ENCODE results near the gene CCDC88B.
A peak's percentile ranks its signal among the peaks of the same experiment; 100 is the strongest.

The CCDC88B gene

DNA sequence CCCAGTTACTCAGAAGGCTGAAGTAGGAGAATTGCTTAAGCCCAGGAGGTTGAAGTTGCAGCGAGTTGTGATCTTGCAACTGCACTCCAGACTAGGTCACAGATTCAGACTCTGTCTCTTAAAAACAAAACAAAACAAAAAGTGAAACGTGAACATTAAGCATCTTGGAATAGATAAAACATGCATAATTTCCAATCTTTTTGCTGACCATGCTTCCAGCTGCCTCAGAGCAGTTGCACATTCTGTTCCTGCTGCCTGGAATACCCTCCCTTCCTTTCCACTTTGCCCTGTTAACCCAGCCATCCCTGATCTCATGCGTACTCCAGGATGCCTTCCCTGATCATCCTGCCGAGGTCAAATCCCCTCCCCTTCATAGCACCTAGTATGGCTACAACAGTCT, 718 bp upstream of the CCDC88B start:
- H3K4me3 ChIP-seq (ENCODE audit: low read depth, low read length) = no peak overlapping the region
- TF ChIP-seq, protein P1, sequence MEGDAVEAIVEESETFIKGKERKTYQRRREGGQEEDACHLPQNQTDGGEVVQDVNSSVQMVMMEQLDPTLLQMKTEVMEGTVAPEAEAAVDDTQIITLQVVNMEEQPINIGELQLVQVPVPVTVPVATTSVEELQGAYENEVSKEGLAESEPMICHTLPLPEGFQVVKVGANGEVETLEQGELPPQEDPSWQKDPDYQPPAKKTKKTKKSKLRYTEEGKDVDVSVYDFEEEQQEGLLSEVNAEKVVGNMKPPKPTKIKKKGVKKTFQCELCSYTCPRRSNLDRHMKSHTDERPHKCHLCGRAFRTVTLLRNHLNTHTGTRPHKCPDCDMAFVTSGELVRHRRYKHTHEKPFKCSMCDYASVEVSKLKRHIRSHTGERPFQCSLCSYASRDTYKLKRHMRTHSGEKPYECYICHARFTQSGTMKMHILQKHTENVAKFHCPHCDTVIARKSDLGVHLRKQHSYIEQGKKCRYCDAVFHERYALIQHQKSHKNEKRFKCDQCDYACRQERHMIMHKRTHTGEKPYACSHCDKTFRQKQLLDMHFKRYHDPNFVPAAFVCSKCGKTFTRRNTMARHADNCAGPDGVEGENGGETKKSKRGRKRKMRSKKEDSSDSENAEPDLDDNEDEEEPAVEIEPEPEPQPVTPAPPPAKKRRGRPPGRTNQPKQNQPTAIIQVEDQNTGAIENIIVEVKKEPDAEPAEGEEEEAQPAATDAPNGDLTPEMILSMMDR (IDR thresholded peaks at IDR 0.05; ENCODE audit: control insufficient read depth, extremely low read depth, insufficient read depth) = no peak
- no peak for DNase-seq (ENCODE audit: low read depth)

DNA sequence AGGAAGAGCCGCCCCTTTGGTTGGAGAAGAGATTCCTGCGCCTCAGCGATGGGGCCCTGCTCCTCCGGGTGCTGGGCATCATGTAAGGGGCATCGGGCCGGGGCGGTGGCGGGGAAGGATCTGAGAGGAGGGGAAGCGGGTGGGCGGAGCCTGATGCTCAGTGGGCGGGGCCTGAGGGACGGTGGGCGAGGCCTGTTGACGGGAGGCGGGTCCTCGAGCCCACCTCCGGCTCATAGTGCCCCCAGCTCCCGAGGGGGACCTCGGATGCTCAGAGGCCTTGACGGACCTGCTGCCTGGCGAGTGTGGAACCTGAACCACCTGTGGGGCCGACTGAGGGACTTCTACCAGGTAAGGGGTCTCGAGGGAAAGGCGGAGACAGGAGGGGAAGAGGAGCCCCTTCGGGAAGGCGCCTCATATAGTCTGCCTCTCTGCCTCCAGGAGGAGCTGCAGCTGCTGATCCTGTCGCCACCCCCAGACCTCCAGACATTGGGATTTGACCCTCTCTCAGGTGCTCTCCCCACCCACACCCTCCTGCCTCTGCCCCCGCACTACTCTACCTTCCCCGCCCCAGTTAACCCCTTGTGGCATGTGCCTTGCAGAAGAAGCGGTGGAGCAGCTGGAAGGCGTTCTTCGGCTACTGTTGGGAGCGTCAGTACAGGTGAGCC, 799 bp downstream of the CCDC88B start:
- TF ChIP-seq, protein P1 (IDR thresholded peaks at IDR 0.05; ENCODE audit: control insufficient read depth, extremely low read depth, insufficient read depth) = no peak

DNA sequence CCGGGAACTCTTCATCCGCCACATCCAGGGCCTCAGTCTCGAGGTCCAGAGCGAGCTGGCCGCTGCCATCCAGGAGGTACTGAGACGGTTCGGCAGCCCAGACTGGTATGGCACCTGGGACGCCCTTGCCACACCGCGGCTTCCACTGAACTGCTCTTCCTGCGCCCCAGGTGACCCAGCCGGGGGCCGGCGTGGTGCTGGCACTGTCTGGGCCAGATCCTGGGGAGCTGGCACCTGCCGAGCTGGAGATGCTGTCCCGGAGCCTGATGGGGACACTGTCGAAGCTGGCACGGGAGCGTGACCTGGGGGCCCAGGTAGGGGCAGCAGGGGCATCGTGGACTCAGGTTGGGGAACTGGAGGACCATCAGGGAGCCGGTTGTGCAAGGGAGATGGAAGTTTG, 1.4 kb downstream of the CCDC88B start:
- no peak overlapping the region for H3K4me3 ChIP-seq (ENCODE audit: low read depth, low read length)
- no peak for DNase-seq (ENCODE audit: low read depth)
- TF ChIP-seq, protein P1 (IDR thresholded peaks at IDR 0.05; ENCODE audit: control insufficient read depth, extremely low read depth, insufficient read depth) = no peak

More for the DNA sequence above, 799 bp downstream of the CCDC88B start:
- no peak for DNase-seq (ENCODE audit: low read depth)
- H3K4me3 ChIP-seq (ENCODE audit: low read depth, low read length) = no peak overlapping the region

DNA sequence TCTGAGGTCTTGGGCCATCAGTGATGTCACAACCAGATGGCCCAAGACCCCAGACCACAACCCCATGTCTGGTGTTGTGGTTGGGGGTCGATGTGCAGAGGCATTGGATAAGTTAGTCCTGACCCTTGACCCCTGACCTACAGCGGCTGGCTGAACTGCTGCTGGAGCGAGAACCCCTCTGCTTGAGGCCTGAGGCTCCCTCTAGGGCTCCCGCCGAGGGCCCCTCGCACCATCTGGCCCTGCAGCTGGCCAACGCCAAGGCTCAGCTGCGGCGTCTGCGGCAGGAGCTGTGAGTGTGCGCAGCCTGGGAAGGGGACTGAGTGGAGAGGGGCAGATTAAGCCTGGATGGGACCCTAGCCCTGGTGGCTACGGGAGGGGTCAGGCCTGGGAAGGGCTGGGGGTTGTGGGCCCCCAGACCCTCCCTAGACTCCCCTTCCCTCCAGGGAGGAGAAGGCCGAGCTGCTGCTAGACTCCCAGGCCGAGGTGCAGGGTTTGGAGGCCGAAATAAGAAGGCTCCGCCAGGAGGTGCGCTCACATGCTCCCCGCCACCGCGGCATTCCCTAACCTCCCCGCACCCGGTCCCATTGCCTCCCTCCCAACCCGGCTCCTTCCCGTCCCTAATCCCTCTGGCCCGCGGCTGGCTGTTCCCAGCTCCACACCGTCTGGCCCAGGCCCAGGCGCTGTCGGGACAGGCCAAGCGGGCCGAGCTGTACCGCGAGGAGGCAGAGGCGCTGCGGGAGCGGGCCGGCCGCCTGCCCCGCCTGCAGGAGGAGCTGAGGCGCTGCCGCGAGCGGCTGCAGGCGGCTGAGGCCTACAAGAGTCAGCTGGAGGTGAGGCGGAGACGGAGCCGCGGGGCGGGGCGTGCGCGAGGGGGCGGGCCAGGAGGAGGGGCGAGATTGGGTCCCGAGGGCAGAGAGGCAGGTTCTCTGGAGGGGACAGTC, 2.1 kb downstream of the CCDC88B start:
- TF ChIP-seq, protein P1 (IDR thresholded peaks at IDR 0.05; ENCODE audit: control insufficient read depth, extremely low read depth, insufficient read depth) = peak; percentile 69
- H3K4me3 ChIP-seq (ENCODE audit: low read depth, low read length) = peak overlapping the region; percentile 50
- DNase-seq (ENCODE audit: low read depth) = peak; percentile 80

DNA sequence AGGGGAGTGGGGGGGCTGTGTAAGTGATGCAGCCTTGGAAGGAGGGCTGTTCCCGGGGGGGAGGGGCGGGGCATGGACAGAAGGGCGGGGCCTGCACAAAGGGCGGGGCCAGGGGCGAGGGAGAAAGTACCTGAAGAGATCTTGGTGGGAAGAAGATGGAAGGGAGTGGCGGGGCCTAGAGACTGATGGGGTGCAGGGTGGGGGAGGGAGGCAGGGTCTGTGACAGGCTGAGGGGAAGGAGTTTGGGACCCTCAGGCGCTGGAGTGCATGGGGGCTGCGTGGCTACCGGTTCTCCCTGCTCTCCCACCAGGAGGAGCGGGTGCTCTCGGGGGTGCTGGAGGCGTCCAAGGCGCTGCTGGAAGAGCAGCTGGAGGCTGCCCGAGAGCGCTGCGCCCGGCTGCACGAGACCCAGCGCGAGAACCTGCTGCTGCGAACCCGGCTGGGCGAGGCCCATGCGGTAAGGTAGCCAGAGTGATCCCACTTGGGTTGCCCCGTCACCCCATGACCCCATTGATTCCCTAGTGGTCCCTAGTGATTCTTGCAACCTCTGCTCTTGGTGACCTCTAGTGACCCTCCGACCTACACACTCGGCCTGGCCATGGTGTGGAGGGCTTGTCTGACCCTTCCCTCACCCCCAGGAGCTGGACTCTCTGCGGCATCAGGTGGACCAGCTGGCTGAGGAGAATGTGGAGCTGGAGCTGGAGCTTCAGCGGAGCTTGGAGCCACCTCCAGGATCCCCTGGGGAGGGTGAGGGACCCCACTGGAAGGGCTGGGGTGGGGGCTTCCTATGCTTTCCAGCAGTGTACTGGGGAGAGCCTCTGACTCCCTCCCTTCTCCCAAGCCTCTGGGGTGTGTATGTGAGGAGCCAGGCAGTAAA, 3.1 kb downstream of the CCDC88B start:
- TF ChIP-seq, protein P1 (IDR thresholded peaks at IDR 0.05; ENCODE audit: control insufficient read depth, extremely low read depth, insufficient read depth) = no peak
- H3K4me3 ChIP-seq (ENCODE audit: low read depth, low read length) = no peak overlapping the region
- DNase-seq (ENCODE audit: low read depth) = no peak

DNA sequence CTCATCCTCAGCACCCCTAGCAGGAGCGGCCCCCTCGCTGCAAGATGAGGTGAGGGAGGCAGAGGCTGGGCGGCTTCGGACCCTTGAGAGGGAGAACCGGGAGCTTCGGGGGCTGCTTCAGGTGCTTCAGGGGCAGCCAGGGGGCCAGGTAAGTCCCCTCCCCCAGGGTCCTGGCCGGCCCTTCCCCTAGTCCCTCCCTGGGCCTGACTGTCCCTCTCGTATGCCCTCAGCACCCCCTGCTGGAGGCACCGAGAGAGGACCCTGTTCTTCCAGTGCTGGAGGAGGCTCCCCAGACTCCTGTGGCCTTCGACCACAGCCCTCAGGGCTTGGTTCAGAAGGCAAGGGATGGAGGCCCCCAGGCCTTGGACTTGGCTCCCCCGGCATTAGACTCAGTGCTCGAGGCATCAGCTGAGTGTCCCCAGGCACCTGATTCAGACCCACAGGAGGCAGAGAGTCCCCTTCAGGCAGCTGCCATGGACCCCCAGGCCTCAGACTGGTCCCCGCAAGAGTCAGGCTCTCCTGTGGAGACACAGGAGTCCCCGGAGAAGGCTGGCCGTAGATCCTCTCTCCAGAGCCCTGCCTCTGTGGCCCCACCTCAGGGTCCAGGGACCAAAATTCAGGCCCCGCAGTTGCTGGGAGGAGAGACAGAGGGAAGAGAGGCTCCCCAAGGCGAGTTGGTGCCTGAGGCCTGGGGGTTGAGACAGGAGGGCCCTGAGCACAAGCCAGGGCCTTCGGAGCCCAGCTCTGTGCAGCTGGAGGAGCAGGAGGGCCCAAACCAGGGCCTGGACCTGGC, 4.0 kb downstream of the CCDC88B start:
- DNase-seq (ENCODE audit: low read depth) = no peak
- TF ChIP-seq, protein P1 (IDR thresholded peaks at IDR 0.05; ENCODE audit: control insufficient read depth, extremely low read depth, insufficient read depth) = peak; percentile 36
- H3K4me3 ChIP-seq (ENCODE audit: low read depth, low read length) = no peak overlapping the region
